Gastroesophageal sphincter (tissue), 3 donors: Measurements from ENCODE around the gene NSD2.

Experiments
- POLR2A ChIP-seq, 2 donors: fragments of 450-650 bp; IDR thresholded peaks; one replicate each; pipeline ENCODE4 v1.6.1; 2017; ENCODE audit warnings: antibody characterized with exemption in 2 of 2, mild to moderate bottlenecking in 2 of 2, moderate library complexity in 1 of 2
- TF ChIP-seq, protein P1 (sequence below), 4 experiments: fragments of 200-600 bp in 2 of 4; fragments of 450-650 bp in 2 of 4; sonication (generic) in 1 of 4; IDR thresholded peaks; one replicate each; pipeline ENCODE4 v1.5.1; 2017 to 2019; ENCODE audit warnings: antibody characterized with exemption in 4 of 4, mild to moderate bottlenecking in 2 of 4, moderate library complexity in 2 of 4

DNA sequence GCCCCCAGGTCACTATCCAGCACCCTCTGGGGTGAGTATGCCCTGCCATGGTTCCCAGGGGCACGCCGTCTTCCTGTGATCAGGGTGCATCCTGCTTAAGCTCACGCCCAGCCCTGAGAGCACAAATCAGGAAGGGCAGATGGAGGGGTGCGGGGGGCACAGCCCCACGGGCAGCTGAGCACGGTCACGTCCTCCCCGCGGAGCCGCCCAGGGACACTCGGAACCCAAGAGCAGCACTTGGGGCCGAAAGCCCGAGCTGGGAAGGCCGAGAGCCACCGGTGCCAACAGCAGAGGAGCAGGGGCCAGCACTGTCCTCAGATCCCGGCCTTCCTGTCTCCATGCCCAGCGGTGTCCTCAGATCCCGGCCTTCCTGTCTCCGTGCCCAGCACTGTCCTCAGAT lies 116.1 kb downstream of the NSD2 start:
- no peak for TF ChIP-seq POLR2A (IDR thresholded peaks at IDR 0.05)
- TF ChIP-seq, protein P1, sequence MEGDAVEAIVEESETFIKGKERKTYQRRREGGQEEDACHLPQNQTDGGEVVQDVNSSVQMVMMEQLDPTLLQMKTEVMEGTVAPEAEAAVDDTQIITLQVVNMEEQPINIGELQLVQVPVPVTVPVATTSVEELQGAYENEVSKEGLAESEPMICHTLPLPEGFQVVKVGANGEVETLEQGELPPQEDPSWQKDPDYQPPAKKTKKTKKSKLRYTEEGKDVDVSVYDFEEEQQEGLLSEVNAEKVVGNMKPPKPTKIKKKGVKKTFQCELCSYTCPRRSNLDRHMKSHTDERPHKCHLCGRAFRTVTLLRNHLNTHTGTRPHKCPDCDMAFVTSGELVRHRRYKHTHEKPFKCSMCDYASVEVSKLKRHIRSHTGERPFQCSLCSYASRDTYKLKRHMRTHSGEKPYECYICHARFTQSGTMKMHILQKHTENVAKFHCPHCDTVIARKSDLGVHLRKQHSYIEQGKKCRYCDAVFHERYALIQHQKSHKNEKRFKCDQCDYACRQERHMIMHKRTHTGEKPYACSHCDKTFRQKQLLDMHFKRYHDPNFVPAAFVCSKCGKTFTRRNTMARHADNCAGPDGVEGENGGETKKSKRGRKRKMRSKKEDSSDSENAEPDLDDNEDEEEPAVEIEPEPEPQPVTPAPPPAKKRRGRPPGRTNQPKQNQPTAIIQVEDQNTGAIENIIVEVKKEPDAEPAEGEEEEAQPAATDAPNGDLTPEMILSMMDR (IDR thresholded peaks at IDR 0.05): no peak
